Smooth muscle cell (in vitro differentiated cells): ENCODE results near the gene PPM1L. TPM values are rescaled to one million over a fixed set of nuclear protein-coding genes. Genes with fewer than 3 reads are reported as not detected.

Experiments used
- DNase-seq: peaks from one replicate; lab custom pipeline; 2025; ENCODE audit not compliant: unreplicated experiment; lab: John Stamatoyannopoulos, UW
- H2AFZ ChIP-seq: fragments of 200-600 bp; sonication (generic); 2 replicates; pipeline ENCODE4 v1.6.0; 2016; ENCODE audit warnings: antibody characterized with exemption, low read depth, mild to moderate bottlenecking
- H3F3A ChIP-seq: fragments of 200-600 bp; sonication (generic); 2 replicates; pipeline ENCODE4 v1.6.0; 2017; ENCODE audit warnings: antibody characterized with exemption, low read depth
- H3K27ac ChIP-seq: fragments of 200-600 bp; sonication (generic); 2 replicates; pipeline ENCODE4 v1.5.1; 2016; ENCODE audit warnings: low read depth, mild to moderate bottlenecking
- H3K27me3 ChIP-seq: fragments of 200-600 bp; sonication (generic); 2 replicates; pipeline ENCODE4 v1.6.1; 2016; ENCODE audit warnings: low read depth, mild to moderate bottlenecking
- H3K36me3 ChIP-seq: fragments of 200-600 bp; sonication (generic); 2 replicates; pipeline ENCODE4 v1.5.1; 2016; ENCODE audit warnings: low read depth
- H3K4me1 ChIP-seq: fragments of 200-600 bp; sonication (generic); 2 replicates; pipeline ENCODE4 v1.5.1; 2016; ENCODE audit warnings: low read depth
- H3K4me2 ChIP-seq: fragments of 200-600 bp; sonication (generic); 2 replicates; pipeline ENCODE4 v1.6.0; 2016; ENCODE audit warnings: mild to moderate bottlenecking
- H3K4me3 ChIP-seq: fragments of 200-600 bp; sonication (generic); 2 replicates; pipeline ENCODE4 v1.5.1; 2016; ENCODE audit warnings: mild to moderate bottlenecking
- H3K79me2 ChIP-seq: fragments of 200-600 bp; sonication (generic); 2 replicates; pipeline ENCODE4 v1.6.0; 2016; ENCODE audit warnings: low read depth, mild to moderate bottlenecking
- H3K9ac ChIP-seq: fragments of 200-600 bp; sonication (generic); 2 replicates; pipeline ENCODE4 v1.6.0; 2016; ENCODE audit warnings: low read depth
- H3K9me3 ChIP-seq: fragments of 200-600 bp; sonication (generic); replicated peaks from 2 replicates; pipeline ENCODE4 v1.5.1; 2016; ENCODE audit warnings: low read depth
- H4K20me1 ChIP-seq: fragments of 200-600 bp; sonication (generic); 2 replicates; pipeline ENCODE4 v1.6.0; 2016; ENCODE audit warnings: low read depth
- CTCF ChIP-seq: fragments of 200-600 bp; sonication (generic); IDR thresholded peaks from 2 replicates; pipeline ENCODE4 v1.5.1; 2017; ENCODE audit warnings: borderline replicate concordance, mild to moderate bottlenecking, antibody characterized with exemption; ENCODE audit not compliant: insufficient read depth, poor library complexity, severe bottlenecking
- WGBS: methylation state at CpG from one replicate; pipeline ENCODE4 v1.1.7; 2016; ENCODE audit warnings: low lambda C conversion rate; 5-methylcytosine and 5-hydroxymethylcytosine counted together
- polyA plus RNA-seq: library from polyadenylated mRNA; unstranded; fragments of >200 nt; fragmentation: Nextera tagmentation; extraction: Ambion mirVana; gene quantifications from 2 replicates; pipeline ENCODE4 v1.2.1, GENCODE V29; 2016
- total RNA-seq: library from RNA; depleted of rRNA; stranded (reverse); fragments of >200 nt; gene quantifications from 2 replicates; pipeline ENCODE4 v1.2.3, GENCODE V29; 2014

The PPM1L gene
- total and polyA plus RNA-seq, 2 experiments from 2014 or later = 0.14 to 1.9 TPM

- Histone ChIP-seq H3K36me3 (no peaks in the 10 kb centered on the region), H2AFZ (no peak overlapping the region), H3K9me3 (no peaks in the 10 kb centered on the region), H3K4me3 (no peak overlapping the region), H3K27ac (no peak overlapping the region), H3K4me2 (no peak overlapping the region), H3K79me2 (no peaks in the 10 kb centered on the region), H3K4me1 (no peaks in the 10 kb centered on the region), H3F3A (no peaks in the 10 kb centered on the region), H4K20me1 (no peaks in the 10 kb centered on the region), H3K9ac (no peak overlapping the region), H3K27me3 (no peaks in the 10 kb centered on the region)
- 97% methylated on average over 1 of the region's 1 CpG for WGBS
- TF ChIP-seq CTCF = no peak
- no peak for DNase-seq
These were observed 316.2 kb downstream of the PPM1L start for GRCh38 chr3:161072211-161072621.

GRCh38 chr3:161072751-161073150, 316.7 kb downstream of the PPM1L start:
- H3K4me3 ChIP-seq = no peak overlapping the region
- H3K4me1 ChIP-seq = no peaks in the 10 kb centered on the region
- H3F3A ChIP-seq = no peaks in the 10 kb centered on the region
- DNase-seq = no peak
- H3K27me3 ChIP-seq = no peaks in the 10 kb centered on the region
- no peak overlapping the region for H2AFZ ChIP-seq
- H3K79me2 ChIP-seq = no peaks in the 10 kb centered on the region
- no peaks in the 10 kb centered on the region for H3K36me3 ChIP-seq
- no peaks in the 10 kb centered on the region for H3K9me3 ChIP-seq
- no peak overlapping the region for H3K27ac ChIP-seq
- no peaks in the 10 kb centered on the region for H4K20me1 ChIP-seq
- TF ChIP-seq CTCF = no peak
- H3K4me2 ChIP-seq = no peak overlapping the region
- H3K9ac ChIP-seq = no peak overlapping the region

GRCh38 chr3:161073181-161073580, 317.1 kb downstream of the PPM1L start:
- no peaks in the 10 kb centered on the region for H3K27me3 ChIP-seq
- H3K4me1 ChIP-seq = no peaks in the 10 kb centered on the region
- no peaks in the 10 kb centered on the region for H3K79me2 ChIP-seq
- no peak overlapping the region for H3K27ac ChIP-seq
- no peak overlapping the region for H2AFZ ChIP-seq
- TF ChIP-seq CTCF = no peak
- no peaks in the 10 kb centered on the region for H4K20me1 ChIP-seq
- H3K9ac ChIP-seq = no peak overlapping the region
- H3K36me3 ChIP-seq = no peaks in the 10 kb centered on the region
- no peaks in the 10 kb centered on the region for H3F3A ChIP-seq
- DNase-seq = no peak
- H3K9me3 ChIP-seq = no peaks in the 10 kb centered on the region
- WGBS = 91% methylated on average over 1 of the region's 1 CpG
- H3K4me2 ChIP-seq = no peak overlapping the region
- no peak overlapping the region for H3K4me3 ChIP-seq

- WGBS = 95% methylated on average over 4 of the region's 4 CpGs
- Histone ChIP-seq H2AFZ (no peak overlapping the region), H4K20me1 (no peaks in the 10 kb centered on the region), H3K36me3 (no peaks in the 10 kb centered on the region), H3K4me3 (no peak overlapping the region), H3K27ac (no peak overlapping the region), H3K4me1 (no peaks in the 10 kb centered on the region), H3K9me3 (no peaks in the 10 kb centered on the region), H3F3A (no peaks in the 10 kb centered on the region), H3K9ac (no peak overlapping the region), H3K79me2 (no peaks in the 10 kb centered on the region), H3K4me2 (no peak overlapping the region), H3K27me3 (no peaks in the 10 kb centered on the region)
- no peak for TF ChIP-seq CTCF
- DNase-seq = no peak
These were observed 325.6 kb downstream of the PPM1L start for GRCh38 chr3:161081633-161082032.
